Stimulated activated naive CD8-positive, alpha-beta T cell treated with anti-CD3 and anti-CD28 coated beads, Interleukin-15, Interleukin-2, amounts not matched to agents 100 U/mL and 50 U/mL, for 24 hours (primary cell): Measurements from ENCODE around the gene AATF.

Source experiments
- ATAC-seq: fragments of 150-1000 bp; cut with Tn5 transposase; one replicate; pipeline ENCODE4 v1.10.0; 2021
- DNase-seq: peaks from one replicate; pipeline ENCODE4 v3.0.0; 2021

The AATF gene

GRCh38 chr17:37082985-37083384 lies 134.2 kb downstream of the AATF start:
- ATAC-seq, result peak; percentile 14
- DNase-seq, result no peak

- DNase-seq (no peak), ATAC-seq (no peak)
Observed at GRCh38 chr17:37083456-37083855, 134.7 kb downstream of the AATF start.

- DNase-seq, result no peak
- no peak for ATAC-seq
Observed at GRCh38 chr17:37084372-37084771, 135.6 kb downstream of the AATF start.

- no peak for DNase-seq
- no peak for ATAC-seq
Observed at GRCh38 chr17:37086334-37086733, 137.6 kb downstream of the AATF start.

- ATAC-seq, result no peak
- no peak for DNase-seq
Observed at GRCh38 chr17:37086948-37087347, 138.2 kb downstream of the AATF start.

GRCh38 chr17:37087683-37088082 lies 138.9 kb downstream of the AATF start:
- DNase-seq, result no peak
- ATAC-seq, result no peak

- ATAC-seq (peak; percentile 14), DNase-seq (no peak)
Observed at GRCh38 chr17:37088459-37088858, 139.7 kb downstream of the AATF start.

GRCh38 chr17:37088913-37089312 lies 140.2 kb downstream of the AATF start:
- DNase-seq (no peak), ATAC-seq (no peak)

GRCh38 chr17:37089956-37090355 lies 141.2 kb downstream of the AATF start:
- DNase-seq (peak; percentile 18), ATAC-seq (peak; percentile 82)

GRCh38 chr17:37090941-37091340 lies 142.2 kb downstream of the AATF start:
- DNase-seq (no peak), ATAC-seq (no peak)

GRCh38 chr17:37092071-37092470 lies 143.3 kb downstream of the AATF start:
- DNase-seq (no peak), ATAC-seq (peak; percentile 31)

GRCh38 chr17:37092701-37093100 lies 143.9 kb downstream of the AATF start:
- ATAC-seq (no peak), DNase-seq (no peak)

- ATAC-seq (no peak), DNase-seq (no peak)
Observed at GRCh38 chr17:37094391-37094790, 145.6 kb downstream of the AATF start.

- no peak for DNase-seq
- ATAC-seq, result no peak
Observed at GRCh38 chr17:37096071-37096470, 147.3 kb downstream of the AATF start.

- no peak for DNase-seq
- no peak for ATAC-seq
Observed at GRCh38 chr17:37097154-37097553, 148.4 kb downstream of the AATF start.

GRCh38 chr17:37098152-37098551 lies 149.4 kb downstream of the AATF start:
- DNase-seq (no peak), ATAC-seq (no peak)

GRCh38 chr17:37098910-37099664 lies 150.3 kb downstream of the AATF start:
- DNase-seq (no peak), ATAC-seq (no peak)

- ATAC-seq (no peak), DNase-seq (no peak)
Observed at GRCh38 chr17:37100231-37100630, 151.5 kb downstream of the AATF start.

GRCh38 chr17:37101306-37101705 lies 152.6 kb downstream of the AATF start:
- no peak for DNase-seq
- ATAC-seq, result no peak

GRCh38 chr17:37103231-37103630 lies 154.5 kb downstream of the AATF start:
- DNase-seq, result no peak
- no peak for ATAC-seq

- ATAC-seq (no peak), DNase-seq (no peak)
Observed at GRCh38 chr17:37106049-37106448, 157.3 kb downstream of the AATF start.
